ENCODE data around the gene SLC29A4.
"Not testable (repeated sequence)": the region's sequence is repeated elsewhere in the genome, so short reads cannot be mapped to it uniquely, and the experiment has no call there.

Gene SLC29A4

GRCh38 chr7:5282543-5283316 is at the start of gene SLC29A4:
TSS of gene SLC29A4 (plus strand) at chr7:5282943. CDS start at chr7:5287817, 4,874 bp downstream.
- Histone ChIP-seq H3K36me3 (ENCODE audit: control insufficient read depth in 2 of 2, insufficient read depth in 2 of 2, low read length in 2 of 2) (no peaks in the 10 kb centered on the region), H3K27me3 (ENCODE audit: control insufficient read depth in 1 of 2, insufficient read depth in 2 of 2, low read length in 2 of 2) (peaks cover 0 to 4% of the 10 kb centered on the region in 2 donors), H3K4me3 (ENCODE audit: low read length in 2 of 2) (peak within 1 kb of the TSS in 1 of 2 donors; percentile 44), H3K9ac (ENCODE audit: low read length in 2 of 2) (no peak within 1 kb of the TSS), H3K27ac (ENCODE audit: low read length) (no peak within 1 kb of the TSS), H3K4me1 (ENCODE audit: control insufficient read depth, insufficient read depth, low read length) (peaks cover 5% of the 10 kb centered on the region), H3K9me3 (ENCODE audit: control insufficient read depth in 2 of 2, low read length in 2 of 2) (no peaks in the 10 kb centered on the region)

DNA sequence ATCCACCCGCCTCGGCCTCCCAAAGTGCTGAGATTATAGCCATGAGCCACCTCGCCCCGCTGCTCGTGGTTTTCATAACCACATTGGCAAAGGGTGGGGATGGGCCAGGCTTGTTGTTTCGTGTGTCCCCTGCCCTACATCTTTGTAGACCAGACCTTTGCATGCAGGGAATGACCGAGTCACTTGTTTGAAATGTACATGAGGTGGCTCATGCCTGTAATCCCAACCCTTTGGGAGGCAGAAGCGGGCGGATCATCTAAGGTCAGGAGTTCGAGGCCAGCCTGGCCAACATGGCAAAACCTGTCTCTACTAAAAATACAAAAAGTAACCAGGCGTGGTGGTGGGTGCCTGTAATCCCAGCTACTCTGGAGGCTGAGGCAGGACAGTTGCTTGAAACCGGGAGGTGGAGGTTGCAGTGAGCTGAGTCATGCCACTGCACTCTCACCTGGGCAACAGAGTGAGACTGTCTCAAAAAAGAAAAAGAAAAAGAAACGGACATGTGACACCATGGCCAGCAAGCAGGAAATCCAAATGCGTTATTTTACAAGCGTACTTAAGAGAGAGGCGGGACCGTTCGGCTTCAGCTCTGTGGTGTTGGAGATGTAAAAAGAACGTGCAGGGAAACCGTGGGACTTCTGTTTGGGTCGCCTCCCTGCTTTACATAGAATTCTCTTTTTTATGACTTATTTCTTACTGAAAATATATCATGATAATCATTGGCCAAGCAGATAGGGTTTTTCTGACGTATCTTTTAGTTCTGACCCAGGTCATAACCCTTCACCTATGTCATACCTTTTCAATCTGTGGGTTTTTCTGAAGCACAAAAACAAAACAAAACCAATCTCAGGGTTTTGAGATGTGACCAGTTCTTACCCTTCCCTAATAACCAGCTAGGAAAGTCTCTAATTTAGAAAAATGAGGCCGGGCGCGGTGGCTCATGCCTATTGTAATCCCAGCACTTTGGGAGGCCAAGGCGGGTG is 47.6 kb upstream of the SLC29A4 start:
- Histone ChIP-seq H3K27ac (ENCODE audit: low read length) (no peak overlapping the region), H3K27me3 (ENCODE audit: control insufficient read depth in 1 of 2, insufficient read depth in 2 of 2, low read length in 2 of 2) (peaks cover 0 to 2% of the 10 kb centered on the region in 2 donors), H3K4me1 (ENCODE audit: control insufficient read depth, insufficient read depth, low read length) (peaks cover 6% of the 10 kb centered on the region), H3K9me3 (ENCODE audit: control insufficient read depth in 2 of 2, low read length in 2 of 2) (no peaks in the 10 kb centered on the region), H3K36me3 (ENCODE audit: control insufficient read depth in 2 of 2, insufficient read depth in 2 of 2, low read length in 2 of 2) (peaks cover 16 to 19% of the 10 kb centered on the region in 2 donors), H3K9ac (ENCODE audit: low read length in 2 of 2) (no peak overlapping the region), H3K4me3 (ENCODE audit: low read length in 2 of 2) (no peak overlapping the region)

- Histone ChIP-seq H3K4me1 (ENCODE audit: control insufficient read depth, insufficient read depth, low read length) (peaks cover 12% of the 10 kb centered on the region), H3K27ac (ENCODE audit: low read length) (no peak overlapping the region), H3K27me3 (ENCODE audit: control insufficient read depth in 1 of 2, insufficient read depth in 2 of 2, low read length in 2 of 2) (peaks cover 0 to 2% of the 10 kb centered on the region in 2 donors), H3K9me3 (ENCODE audit: control insufficient read depth in 2 of 2, low read length in 2 of 2) (no peaks in the 10 kb centered on the region), H3K4me3 (ENCODE audit: low read length in 2 of 2) (peak overlapping the region in 1 of 2 donors; percentile 40), H3K9ac (ENCODE audit: low read length in 2 of 2) (no peak overlapping the region), H3K36me3 (ENCODE audit: control insufficient read depth in 2 of 2, insufficient read depth in 2 of 2, low read length in 2 of 2) (peaks cover 0 to 3% of the 10 kb centered on the region in 2 donors)
Measured at GRCh38 chr7:5237286-5237685, 45.5 kb upstream of the SLC29A4 start.

DNA sequence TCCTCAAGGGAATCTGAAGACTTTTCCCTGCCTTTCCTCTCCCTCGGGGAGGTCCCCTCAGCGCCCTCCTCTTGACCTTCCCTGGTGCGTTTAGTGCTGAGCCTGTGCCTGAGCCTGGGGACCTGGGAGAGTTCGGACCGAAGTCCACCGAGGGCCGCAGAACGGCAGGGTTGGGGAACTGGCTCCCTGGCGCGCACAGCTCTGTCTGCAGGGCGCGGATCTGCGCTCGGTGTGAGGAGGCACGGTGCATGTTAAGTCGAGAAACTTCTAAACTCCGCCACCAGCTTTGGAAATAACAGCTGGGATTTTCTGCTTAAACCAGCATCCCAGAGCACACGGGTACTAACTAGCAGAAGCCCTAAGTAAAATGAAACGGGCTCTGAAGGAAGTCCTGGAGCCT is 44.2 kb upstream of the SLC29A4 start:
- Histone ChIP-seq H3K36me3 (ENCODE audit: control insufficient read depth in 2 of 2, insufficient read depth in 2 of 2, low read length in 2 of 2) (no peaks in the 10 kb centered on the region), H3K27me3 (ENCODE audit: control insufficient read depth in 1 of 2, insufficient read depth in 2 of 2, low read length in 2 of 2) (peaks cover 0 to 2% of the 10 kb centered on the region in 2 donors), H3K27ac (ENCODE audit: low read length) (no peak overlapping the region), H3K9ac (ENCODE audit: low read length in 2 of 2) (no peak overlapping the region), H3K4me3 (ENCODE audit: low read length in 2 of 2) (no peak overlapping the region), H3K4me1 (ENCODE audit: control insufficient read depth, insufficient read depth, low read length) (peaks cover 12% of the 10 kb centered on the region), H3K9me3 (ENCODE audit: control insufficient read depth in 2 of 2, low read length in 2 of 2) (no peaks in the 10 kb centered on the region)

GRCh38 chr7:5243261-5243660 is 39.5 kb upstream of the SLC29A4 start:
- peaks cover 9% of the 10 kb centered on the region for H3K4me1 ChIP-seq (ENCODE audit: control insufficient read depth, insufficient read depth, low read length)
- no peak overlapping the region for H3K4me3 ChIP-seq (ENCODE audit: low read length in 2 of 2)

DNA sequence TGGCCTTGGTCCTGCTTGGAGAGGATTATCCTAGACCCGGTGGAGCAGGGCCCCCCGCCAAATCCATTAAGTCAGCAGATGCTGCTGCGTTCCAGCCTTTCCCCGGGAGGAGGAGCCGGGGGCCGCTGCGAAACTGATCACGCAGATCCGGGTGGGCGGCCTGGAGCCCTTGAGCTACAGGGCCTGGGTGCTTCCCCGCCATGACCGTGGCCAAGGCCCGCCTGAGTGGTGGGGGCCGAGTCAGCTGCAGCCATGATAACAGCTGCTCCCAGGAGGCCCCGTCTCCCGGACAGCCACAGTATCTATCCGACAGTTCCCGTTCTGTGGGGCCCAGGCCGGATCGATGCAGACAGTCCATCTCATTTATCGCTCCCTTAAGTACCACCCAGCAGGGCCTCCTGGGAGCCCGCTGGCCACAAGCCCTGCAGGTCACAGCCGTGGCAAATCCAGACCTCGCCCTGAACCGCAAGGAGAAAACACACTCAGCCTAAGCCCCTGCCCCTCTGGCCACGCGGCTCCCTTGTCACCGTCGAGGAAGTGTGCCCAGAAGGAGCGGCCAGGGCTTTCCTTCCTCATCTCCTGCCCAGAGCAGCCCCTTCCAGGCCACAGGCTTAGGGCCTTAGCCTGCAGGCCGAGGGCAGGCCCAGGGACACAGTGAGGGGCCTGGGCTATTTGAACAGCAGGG is 34.4 kb upstream of the SLC29A4 start:
- Histone ChIP-seq H3K4me3 (ENCODE audit: low read length in 2 of 2) (peak overlapping the region in 1 of 2 donors; percentile 8), H3K9me3 (ENCODE audit: control insufficient read depth in 2 of 2, low read length in 2 of 2) (no peaks in the 10 kb centered on the region), H3K9ac (ENCODE audit: low read length in 2 of 2) (no peak overlapping the region), H3K27me3 (ENCODE audit: control insufficient read depth in 1 of 2, insufficient read depth in 2 of 2, low read length in 2 of 2) (no peaks in the 10 kb centered on the region), H3K27ac (ENCODE audit: low read length) (no peak overlapping the region), H3K36me3 (ENCODE audit: control insufficient read depth in 2 of 2, insufficient read depth in 2 of 2, low read length in 2 of 2) (no peaks in the 10 kb centered on the region), H3K4me1 (ENCODE audit: control insufficient read depth, insufficient read depth, low read length) (no peaks in the 10 kb centered on the region)

More at GRCh38 chr7:5243261-5243660, 39.5 kb upstream of the SLC29A4 start:
- Histone ChIP-seq H3K9me3 (ENCODE audit: control insufficient read depth in 2 of 2, low read length in 2 of 2) (no peaks in the 10 kb centered on the region), H3K27ac (ENCODE audit: low read length) (no peak overlapping the region), H3K27me3 (ENCODE audit: control insufficient read depth in 1 of 2, insufficient read depth in 2 of 2, low read length in 2 of 2) (no peaks in the 10 kb centered on the region), H3K9ac (ENCODE audit: low read length in 2 of 2) (no peak overlapping the region), H3K36me3 (ENCODE audit: control insufficient read depth in 2 of 2, insufficient read depth in 2 of 2, low read length in 2 of 2) (no peaks in the 10 kb centered on the region)

DNA sequence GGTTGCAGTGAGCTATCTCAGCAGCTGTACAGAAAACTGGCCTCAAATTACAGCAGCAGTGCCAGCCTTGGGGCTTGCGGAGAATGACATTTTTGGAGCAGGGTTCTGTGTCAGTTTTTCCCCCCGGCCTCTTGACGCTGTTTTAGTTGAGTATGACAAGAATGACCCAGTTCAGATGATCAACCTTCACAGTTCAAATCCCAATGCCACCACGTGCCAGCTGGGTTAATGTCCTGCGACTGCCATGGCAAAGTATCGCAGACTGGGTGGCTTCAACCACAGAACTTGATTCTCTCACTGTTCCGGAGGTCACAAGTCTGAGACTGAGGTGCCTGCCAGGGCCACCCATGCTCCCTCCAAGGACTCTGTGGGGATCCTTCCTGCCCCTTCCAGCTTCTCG is 32.0 kb upstream of the SLC29A4 start:
- not testable (repeated sequence) for H3K36me3 ChIP-seq (ENCODE audit: control insufficient read depth in 2 of 2, insufficient read depth in 2 of 2, low read length in 2 of 2); H3K9me3 ChIP-seq (ENCODE audit: control insufficient read depth in 2 of 2, low read length in 2 of 2); H3K27me3 ChIP-seq (ENCODE audit: control insufficient read depth in 1 of 2, insufficient read depth in 2 of 2, low read length in 2 of 2); H3K4me3 ChIP-seq (ENCODE audit: low read length in 2 of 2); H3K4me1 ChIP-seq (ENCODE audit: control insufficient read depth, insufficient read depth, low read length); H3K9ac ChIP-seq (ENCODE audit: low read length in 2 of 2); H3K27ac ChIP-seq (ENCODE audit: low read length)

DNA sequence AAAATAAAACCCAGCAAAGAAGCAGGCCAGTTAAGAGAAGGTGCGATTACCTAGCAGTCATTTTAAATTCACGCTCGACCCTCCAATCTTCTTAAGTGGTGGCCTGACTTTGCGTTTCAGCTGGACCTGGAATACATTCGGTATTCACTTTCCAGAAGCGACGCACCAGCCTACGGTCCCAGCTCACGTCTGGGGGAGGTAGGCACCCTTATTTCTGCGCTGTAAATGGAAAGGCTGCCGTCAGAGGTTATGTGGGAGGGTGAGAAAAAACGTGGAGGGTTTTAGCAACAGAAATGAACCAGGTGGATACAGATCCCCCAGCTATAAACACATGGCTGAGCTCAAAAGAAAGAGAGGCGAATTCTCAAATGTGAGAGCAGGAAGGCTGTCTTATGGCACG is 29.2 kb upstream of the SLC29A4 start:
- H3K27me3 ChIP-seq (ENCODE audit: control insufficient read depth in 1 of 2, insufficient read depth in 2 of 2, low read length in 2 of 2); H3K9me3 ChIP-seq (ENCODE audit: control insufficient read depth in 2 of 2, low read length in 2 of 2); H3K4me1 ChIP-seq (ENCODE audit: control insufficient read depth, insufficient read depth, low read length); H3K9ac ChIP-seq (ENCODE audit: low read length in 2 of 2); H3K27ac ChIP-seq (ENCODE audit: low read length); H3K36me3 ChIP-seq (ENCODE audit: control insufficient read depth in 2 of 2, insufficient read depth in 2 of 2, low read length in 2 of 2); H3K4me3 ChIP-seq (ENCODE audit: low read length in 2 of 2): not testable (repeated sequence)

- not testable (repeated sequence) for H3K27ac ChIP-seq (ENCODE audit: low read length); H3K9ac ChIP-seq (ENCODE audit: low read length in 2 of 2); H3K36me3 ChIP-seq (ENCODE audit: control insufficient read depth in 2 of 2, insufficient read depth in 2 of 2, low read length in 2 of 2); H3K4me1 ChIP-seq (ENCODE audit: control insufficient read depth, insufficient read depth, low read length); H3K9me3 ChIP-seq (ENCODE audit: control insufficient read depth in 2 of 2, low read length in 2 of 2); H3K4me3 ChIP-seq (ENCODE audit: low read length in 2 of 2); H3K27me3 ChIP-seq (ENCODE audit: control insufficient read depth in 1 of 2, insufficient read depth in 2 of 2, low read length in 2 of 2)
Measured at GRCh38 chr7:5254371-5254770, 28.4 kb upstream of the SLC29A4 start.

GRCh38 chr7:5255832-5256231 is 26.9 kb upstream of the SLC29A4 start:
- Histone ChIP-seq H3K36me3 (ENCODE audit: control insufficient read depth in 2 of 2, insufficient read depth in 2 of 2, low read length in 2 of 2) (no peaks in the 10 kb centered on the region), H3K27me3 (ENCODE audit: control insufficient read depth in 1 of 2, insufficient read depth in 2 of 2, low read length in 2 of 2) (no peaks in the 10 kb centered on the region), H3K4me1 (ENCODE audit: control insufficient read depth, insufficient read depth, low read length) (no peaks in the 10 kb centered on the region), H3K4me3 (ENCODE audit: low read length in 2 of 2) (no peak overlapping the region), H3K27ac (ENCODE audit: low read length) (no peak overlapping the region), H3K9ac (ENCODE audit: low read length in 2 of 2) (no peak overlapping the region), H3K9me3 (ENCODE audit: control insufficient read depth in 2 of 2, low read length in 2 of 2) (no peaks in the 10 kb centered on the region)

Measured in stomach smooth muscle (tissue), 2 donors.